SK-N-SH (cell line): Measurements from ENCODE around the gene ADCK1. TPM values are rescaled to one million over a fixed set of nuclear protein-coding genes. Genes with fewer than 3 reads are reported as not detected.
A peak's percentile ranks its signal among the peaks of the same experiment; 100 is the strongest.
"Not testable (repeated sequence)": the region's sequence is repeated elsewhere in the genome, so short reads cannot be mapped to it uniquely, and the experiment has no call there.

ENCODE experiments used
- CTCF ChIA-PET: fragments of 300-600, 350-600 bp; formaldehyde crosslinking; extraction: SDS; loops from one replicate; lab custom pipeline; 2021; lab: Yijun Ruan, JAX
- POLR2A ChIA-PET: fragments of 350-600 bp; sonication (Branson Sonifier 250); formaldehyde crosslinking; extraction: SDS; loops from one replicate; lab custom pipeline; 2020; ENCODE audit warnings: antibody characterized with exemption, inconsistent platforms; lab: Yijun Ruan, JAX
- DNase-seq: peaks from one replicate; pipeline ENCODE4 v3.0.0; 2012
- H2AFZ ChIP-seq: fragments of 200-600 bp; sonication (generic); 2 replicates; pipeline ENCODE4 v1.8.1; 2016; ENCODE audit warnings: antibody characterized with exemption, mild to moderate bottlenecking, low read depth
- H3F3A ChIP-seq: fragments of 200-600 bp; sonication (generic); replicated peaks from 2 replicates; pipeline ENCODE3; 2016; ENCODE audit warnings: antibody characterized with exemption, mild to moderate bottlenecking; ENCODE audit not compliant: insufficient read depth
- H3K27ac ChIP-seq, 2 experiments: fragments of 200-500 bp in 1 of 2; fragments of 200-600 bp in 1 of 2; sonication (Bioruptor generic) in 1 of 2; sonication (generic), shearing (Covaris generic) in 1 of 2; 2 replicates each; pipeline versions ENCODE4 v1.5.1 to v1.6.1; 2014 to 2016; ENCODE audit warnings: low read depth in 2 of 2, inconsistent platforms in 1 of 2, low read length in 1 of 2, mild to moderate bottlenecking in 1 of 2, mixed read lengths in 1 of 2
- H3K27me3 ChIP-seq: fragments of 200-600 bp; sonication (generic), shearing (Covaris generic); 2 replicates; pipeline ENCODE4 v1.6.1; 2016; ENCODE audit warnings: mixed run types; ENCODE audit not compliant: insufficient read depth
- H3K36me3 ChIP-seq, 2 experiments: fragments of 200-500 bp in 1 of 2; fragments of 200-600 bp in 1 of 2; sonication (Bioruptor generic) in 1 of 2; sonication (generic) in 1 of 2; replicated peaks in 1 of 2; 2 replicates each; pipeline versions ENCODE3 to v1.5.1; 2014 to 2016; ENCODE audit warnings: low read length in 1 of 2, mild to moderate bottlenecking in 1 of 2; ENCODE audit not compliant: insufficient read depth in 2 of 2, control insufficient read depth in 1 of 2
- H3K4me1 ChIP-seq, 2 experiments: fragments of 200-500 bp in 1 of 2; fragments of 200-600 bp in 1 of 2; sonication (Bioruptor generic) in 1 of 2; sonication (generic), shearing (Covaris generic) in 1 of 2; 2 replicates each; pipeline versions ENCODE4 v1.5.1 to v1.6.1; 2014 to 2016; ENCODE audit warnings: low read depth in 1 of 2, low read length in 1 of 2, mixed run types in 1 of 2; ENCODE audit not compliant: insufficient read depth in 2 of 2, control insufficient read depth in 1 of 2
- H3K4me2 ChIP-seq: fragments of 200-600 bp; sonication (generic), shearing (Covaris generic); 2 replicates; pipeline ENCODE4 v1.6.1; 2017; ENCODE audit warnings: mixed run types
- H3K4me3 ChIP-seq, 2 experiments: fragments of 200-500 bp in 1 of 2; fragments of 200-600 bp in 1 of 2; sonication (Bioruptor generic) in 1 of 2; sonication (generic), shearing (Covaris generic) in 1 of 2; 2 replicates each; pipeline versions ENCODE4 v1.5.1 to v1.8.1; 2014 to 2016; ENCODE audit warnings: low read depth in 2 of 2, inconsistent platforms in 1 of 2, low read length in 1 of 2, mild to moderate bottlenecking in 1 of 2, mixed read lengths in 1 of 2, moderate library complexity in 1 of 2
- H3K79me2 ChIP-seq: fragments of 200-600 bp; sonication (generic); 2 replicates; pipeline ENCODE4 v1.8.1; 2017; ENCODE audit warnings: mild to moderate bottlenecking; ENCODE audit not compliant: insufficient read depth
- H3K9ac ChIP-seq: fragments of 200-600 bp; sonication (generic); 2 replicates; pipeline ENCODE4 v1.6.1; 2017; ENCODE audit warnings: mixed run types
- H3K9me2 ChIP-seq: fragments of 200-600 bp; sonication (generic); 2 replicates; pipeline ENCODE4 v1.6.1; 2017; ENCODE audit warnings: mixed run types
- H3K9me3 ChIP-seq: fragments of 200-600 bp; sonication (generic); 2 replicates; pipeline ENCODE4 v1.6.1; 2017; ENCODE audit warnings: mixed run types, mild to moderate bottlenecking, moderate library complexity
- H4K20me1 ChIP-seq: fragments of 200-600 bp; sonication (generic); 2 replicates; pipeline ENCODE4 v1.6.1; 2017; ENCODE audit warnings: mild to moderate bottlenecking, mixed run types; ENCODE audit not compliant: insufficient read depth
- CHD2 ChIP-seq: fragments of 150-350 bp; IDR thresholded peaks from 2 replicates; pipeline ENCODE4 v1.6.1; 2018; ENCODE audit warnings: low read length; ENCODE audit not compliant: partially characterized antibody
- ELF1 ChIP-seq: IDR thresholded peaks from 2 replicates; pipeline ENCODE4 v1.4.0; 2012
- MEF2A ChIP-seq: IDR thresholded peaks from 2 replicates; pipeline ENCODE4 v1.4.0; 2012; ENCODE audit warnings: low read depth, borderline replicate concordance
- MXI1 ChIP-seq: IDR thresholded peaks from 2 replicates; pipeline ENCODE4 v1.6.1; 2012; ENCODE audit warnings: mild to moderate bottlenecking, low read depth, low read length, improper control_type of control experiment
- RAD21 ChIP-seq: IDR thresholded peaks from 2 replicates; pipeline ENCODE4 v1.6.1; 2012; ENCODE audit warnings: mild to moderate bottlenecking, low read length
- WGBS: methylation state at CpG from one replicate; pipeline ENCODE4 v1.1.6; 2017; ENCODE audit warnings: low lambda C conversion rate; 5-methylcytosine and 5-hydroxymethylcytosine counted together
- polyA plus RNA-seq, 3 experiments: library from polyadenylated mRNA; depleted of rRNA; stranded (reverse); fragments of >200 nt; gene quantifications; 2 replicates each; pipeline ENCODE4 v1.2.3, GENCODE V29; 2012
- TF ChIP-seq, protein P1 (sequence below): IDR thresholded peaks from 2 replicates; pipeline ENCODE4; 2012

ADCK1 gene
- polyA plus RNA-seq, 1 of the 3 experiments (the other 2 are of a cell fraction): 11.4 TPM

DNA sequence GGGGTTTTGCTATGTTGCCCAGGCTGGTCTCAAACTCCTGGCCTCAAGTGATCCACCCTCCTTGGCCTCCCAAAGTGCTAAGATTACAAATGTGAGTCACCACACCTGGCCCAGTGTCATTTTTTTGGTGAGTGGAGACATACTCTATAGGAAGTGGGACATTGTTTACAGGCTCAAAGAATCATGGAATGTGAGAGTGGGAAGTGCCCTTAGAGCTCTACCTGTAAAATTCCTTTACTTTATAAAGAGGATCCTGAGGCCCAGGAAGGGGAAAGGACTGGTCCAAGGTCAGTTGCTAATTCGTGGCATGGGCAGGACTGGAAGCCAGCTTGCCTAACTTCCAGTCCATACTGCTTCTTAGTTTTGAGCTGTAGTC is 8.7 kb upstream of the ADCK1 start:
- Histone ChIP-seq H3K27me3 (no peaks in the 10 kb centered on the region), H3K36me3 (no peaks in the 10 kb centered on the region), H3K79me2 (no peaks in the 10 kb centered on the region), H3K4me2 (no peak overlapping the region), H2AFZ (no peak overlapping the region), H3F3A (no peaks in the 10 kb centered on the region), H4K20me1 (no peaks in the 10 kb centered on the region), H3K9me3 (no peaks in the 10 kb centered on the region), H3K9me2 (no peaks in the 10 kb centered on the region), H3K9ac (no peak overlapping the region), H3K4me1 (no peaks in the 10 kb centered on the region), H3K27ac (no peak overlapping the region), H3K4me3 (no peak overlapping the region)
- POLR2A ChIA-PET: no interaction called here
- 0% methylated on average over 1 of the region's 1 CpG for WGBS
- TF ChIP-seq, protein P1, sequence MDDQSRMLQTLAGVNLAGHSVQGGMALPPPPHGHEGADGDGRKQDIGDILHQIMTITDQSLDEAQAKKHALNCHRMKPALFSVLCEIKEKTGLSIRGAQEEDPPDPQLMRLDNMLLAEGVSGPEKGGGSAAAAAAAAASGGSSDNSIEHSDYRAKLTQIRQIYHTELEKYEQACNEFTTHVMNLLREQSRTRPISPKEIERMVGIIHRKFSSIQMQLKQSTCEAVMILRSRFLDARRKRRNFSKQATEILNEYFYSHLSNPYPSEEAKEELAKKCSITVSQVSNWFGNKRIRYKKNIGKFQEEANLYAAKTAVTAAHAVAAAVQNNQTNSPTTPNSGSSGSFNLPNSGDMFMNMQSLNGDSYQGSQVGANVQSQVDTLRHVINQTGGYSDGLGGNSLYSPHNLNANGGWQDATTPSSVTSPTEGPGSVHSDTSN: no peak
- no peak for TF ChIP-seq CHD2
- CTCF ChIA-PET: interaction anchor here (0.6 to 1.3 kb wide), 2 partner anchors 29 to 807 kb away, joined by 3 read pairs; no protein-coding TSS in a partner anchor
- no peak for DNase-seq

DNA sequence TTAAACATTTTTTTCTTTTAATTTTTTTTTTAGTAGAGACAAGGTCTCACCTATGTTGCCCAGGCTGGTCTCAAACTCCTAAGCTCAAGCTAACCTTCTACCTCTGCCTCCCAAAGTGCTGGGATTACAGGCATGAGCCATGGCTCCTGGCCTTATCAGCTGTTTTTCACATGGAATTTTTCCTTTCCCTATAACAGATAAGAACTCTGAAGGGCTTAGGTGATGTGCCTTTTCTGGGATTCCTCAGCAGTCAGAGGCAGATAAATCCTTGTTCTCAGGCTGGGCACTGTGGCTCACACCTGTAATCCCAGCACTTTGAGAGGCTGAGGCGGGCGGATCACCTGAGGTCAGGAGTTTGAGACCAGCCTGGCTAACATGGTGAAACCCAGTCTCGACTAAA is 6.7 kb upstream of the ADCK1 start:
- H3K9ac ChIP-seq, H2AFZ ChIP-seq, H4K20me1 ChIP-seq, H3F3A ChIP-seq, DNase-seq, H3K4me2 ChIP-seq, H3K79me2 ChIP-seq, H3K9me3 ChIP-seq, H3K4me3 ChIP-seq, H3K36me3 ChIP-seq, CTCF ChIA-PET, H3K9me2 ChIP-seq, H3K4me1 ChIP-seq, H3K27ac ChIP-seq, H3K27me3 ChIP-seq, POLR2A ChIA-PET: not testable (repeated sequence)
- WGBS: 76% methylated on average over 3 of the region's 3 CpGs

DNA sequence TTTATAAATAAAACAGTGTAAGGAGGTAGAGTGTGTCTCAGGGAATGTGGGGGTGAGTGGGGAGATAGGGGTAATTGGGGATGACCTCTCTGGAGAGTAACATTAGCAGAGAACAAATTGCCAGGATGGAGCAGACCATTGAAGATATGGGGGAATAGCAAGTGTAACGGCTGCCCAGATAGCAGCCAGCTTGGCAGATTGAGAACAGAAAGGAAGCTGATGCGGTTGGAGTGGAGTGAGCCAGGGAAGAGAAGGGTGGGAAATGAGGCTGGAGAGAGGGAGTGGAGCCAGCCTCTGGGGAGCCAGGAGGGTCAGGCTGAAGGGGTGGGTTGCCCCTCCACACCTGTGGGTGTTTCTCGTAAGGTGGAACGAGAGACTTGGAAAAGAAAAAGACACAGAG is 5.6 kb upstream of the ADCK1 start:
- no peaks in the 10 kb centered on the region for H3K79me2 ChIP-seq
- 88% methylated on average over 4 of the region's 4 CpGs for WGBS
- CTCF ChIA-PET: no interaction called here
- H3K4me1 ChIP-seq: no peaks in the 10 kb centered on the region
- H2AFZ ChIP-seq: no peak overlapping the region
- no peak overlapping the region for H3K4me3 ChIP-seq
- H3K4me2 ChIP-seq: no peak overlapping the region
- no peaks in the 10 kb centered on the region for H3K36me3 ChIP-seq
- H3K9me3 ChIP-seq: no peaks in the 10 kb centered on the region
- POLR2A ChIA-PET: no interaction called here
- no peak overlapping the region for H3K9ac ChIP-seq
- TF ChIP-seq ELF1: no peak
- no peak for TF ChIP-seq RAD21
- TF ChIP-seq MEF2A: no peak
- TF ChIP-seq MXI1: no peak
- TF ChIP-seq CHD2: no peak
- TF ChIP-seq, all 33 proteins: peak for 0
- Histone ChIP-seq H3K27ac (no peak overlapping the region), H4K20me1 (no peaks in the 10 kb centered on the region), H3K27me3 (no peaks in the 10 kb centered on the region), H3K9me2 (no peaks in the 10 kb centered on the region), H3F3A (peaks cover 2% of the 10 kb centered on the region)
- no peak for DNase-seq

- 85% methylated on average over 13 of the region's 13 CpGs for WGBS
- not testable (repeated sequence) for H3K9me3 ChIP-seq, H3K9me2 ChIP-seq, H3K27me3 ChIP-seq, H3K4me1 ChIP-seq, H4K20me1 ChIP-seq, DNase-seq, H3K79me2 ChIP-seq, H3F3A ChIP-seq, H3K36me3 ChIP-seq
- CTCF ChIA-PET: interaction anchor here (1.0 to 1.5 kb wide), 2 partner anchors 17 to 62 kb away, joined by 3 to 4 read pairs; no protein-coding TSS in a partner anchor
- Histone ChIP-seq H2AFZ (peak overlapping the region; percentile 98), H3K9ac (0 out of 2 replicates have a peak overlapping the region, but pooled peaks have one; percentile 75), H3K4me2 (peak overlapping the region; percentile 87), H3K4me3 (peak overlapping the region; percentile 65 to 75), H3K27ac (peak overlapping the region; percentile 66 to 85; a peak in 2 of 4 replicates)
- POLR2A ChIA-PET: interaction anchor here (0.9 to 1.4 kb wide), 3 partner anchors 10 to 91 kb away, joined by 3 to 8 read pairs (median 3); partner anchors contain the start of genes ALKBH1, SLIRP and SNW1
Measured at GRCh38 chr14:77799456-77799855, 453 bp upstream of the ADCK1 start.
